Fibroblast of skin of right quadriceps (primary cell): ENCODE results near the gene DERL3.

ENCODE experiments used
- DNase-seq: peaks from one replicate; pipeline ENCODE4 v3.0.0-alpha.2; 2013

Gene DERL3

DNA sequence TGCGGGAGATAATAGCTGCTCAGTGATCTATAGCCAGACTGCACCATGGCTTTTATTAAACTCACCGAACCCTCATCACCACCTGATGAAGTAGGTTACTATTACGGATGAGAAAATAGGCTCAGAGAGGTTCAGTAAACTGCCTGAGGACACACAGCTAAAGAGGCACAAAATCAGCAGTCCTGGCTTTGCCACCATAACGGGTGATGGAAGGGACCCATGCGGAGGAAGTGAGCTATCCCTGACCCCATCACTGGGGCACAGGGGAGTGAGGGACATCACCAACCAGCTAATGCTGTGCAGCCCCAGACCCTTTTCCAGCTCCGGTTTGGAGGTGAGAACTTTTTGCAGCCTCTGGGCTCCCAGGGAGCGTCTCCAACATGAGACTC lies 7.3 kb upstream of the DERL3 start:
- DNase-seq: no peak

GRCh38 chr22:23845265-23846080 lies 6.7 kb upstream of the DERL3 start:
- DNase-seq: no peak

DNA sequence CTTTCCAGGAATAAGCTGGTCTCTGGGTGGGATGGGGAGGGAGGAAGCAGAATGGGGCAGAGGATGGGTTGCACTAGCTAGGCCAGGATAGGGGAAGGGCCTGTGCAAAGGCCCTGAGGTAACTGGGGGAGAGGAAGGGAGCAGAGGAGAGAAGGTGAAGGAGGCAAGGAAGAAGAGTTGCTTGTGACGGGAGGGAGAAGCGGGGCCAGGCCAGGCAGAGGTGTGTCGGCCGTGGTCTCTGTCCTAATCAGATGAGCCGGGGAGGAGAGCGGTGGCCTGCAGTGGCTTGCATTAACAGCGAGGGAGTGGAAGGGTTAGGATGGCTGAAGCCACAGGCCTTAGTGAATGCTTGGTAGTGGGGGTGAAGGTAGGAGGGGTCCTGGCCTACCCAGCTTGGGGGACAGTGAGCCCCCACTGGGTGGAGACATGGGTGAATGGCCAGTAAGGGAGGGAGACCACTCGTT lies 6.0 kb upstream of the DERL3 start:
- DNase-seq: no peak

GRCh38 chr22:23842599-23842998 lies 3.8 kb upstream of the DERL3 start:
- no peak for DNase-seq

DNA sequence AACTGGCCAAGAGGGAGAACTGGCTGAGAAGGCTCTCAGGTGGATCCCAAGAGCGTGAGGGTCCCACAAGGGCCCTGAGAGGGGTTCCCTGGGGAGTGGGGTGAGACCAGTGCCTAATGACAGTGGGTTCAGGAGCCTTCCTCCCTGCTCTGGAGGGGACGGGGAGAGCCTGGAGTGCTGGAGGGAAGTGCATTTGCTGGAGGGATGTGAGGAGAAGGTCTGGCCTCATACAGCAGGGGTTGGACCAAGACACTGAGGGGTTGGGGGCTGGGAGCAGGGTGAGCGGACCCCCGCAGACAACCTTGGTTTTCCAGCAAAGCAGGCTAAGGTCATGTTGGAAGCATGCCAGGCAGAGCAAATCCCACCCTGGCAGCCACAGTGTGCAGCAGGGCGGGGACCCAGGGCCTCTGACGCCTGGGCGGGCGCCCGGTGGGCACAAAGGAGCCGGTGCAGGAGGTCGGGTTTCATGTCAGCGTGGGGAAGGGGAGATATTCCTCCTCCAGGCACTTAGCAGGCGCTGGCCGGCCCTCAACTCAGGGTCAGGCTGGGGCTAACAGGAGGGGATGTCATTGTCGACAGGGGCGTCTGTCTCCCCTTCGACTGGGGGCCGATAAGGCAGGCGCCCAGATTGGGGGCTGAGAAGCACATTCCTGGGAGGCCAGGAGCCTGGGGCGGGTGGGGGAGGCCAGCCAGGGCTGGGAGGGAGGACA lies 3.1 kb upstream of the DERL3 start:
- DNase-seq: no peak

GRCh38 chr22:23841292-23841691 lies 2.5 kb upstream of the DERL3 start:
- no peak for DNase-seq

DNA sequence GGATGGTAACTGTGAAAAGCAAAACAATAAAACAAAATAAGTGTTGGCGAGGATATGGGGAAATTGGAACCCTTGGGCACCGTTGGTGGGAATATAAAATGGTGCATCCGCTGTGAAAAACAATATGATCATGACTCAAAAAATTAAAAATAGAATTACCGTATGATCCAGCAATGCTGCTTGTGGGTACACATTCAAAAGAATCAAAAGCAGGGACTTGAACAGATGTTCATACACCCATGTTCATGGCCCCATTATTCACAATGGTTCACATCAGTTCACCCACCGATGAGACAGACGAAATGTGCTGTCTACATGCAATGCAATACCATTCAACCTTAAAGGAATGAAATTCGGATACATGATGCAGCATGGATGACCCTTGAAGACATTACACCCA lies 1.2 kb upstream of the DERL3 start:
- DNase-seq: no peak

DNA sequence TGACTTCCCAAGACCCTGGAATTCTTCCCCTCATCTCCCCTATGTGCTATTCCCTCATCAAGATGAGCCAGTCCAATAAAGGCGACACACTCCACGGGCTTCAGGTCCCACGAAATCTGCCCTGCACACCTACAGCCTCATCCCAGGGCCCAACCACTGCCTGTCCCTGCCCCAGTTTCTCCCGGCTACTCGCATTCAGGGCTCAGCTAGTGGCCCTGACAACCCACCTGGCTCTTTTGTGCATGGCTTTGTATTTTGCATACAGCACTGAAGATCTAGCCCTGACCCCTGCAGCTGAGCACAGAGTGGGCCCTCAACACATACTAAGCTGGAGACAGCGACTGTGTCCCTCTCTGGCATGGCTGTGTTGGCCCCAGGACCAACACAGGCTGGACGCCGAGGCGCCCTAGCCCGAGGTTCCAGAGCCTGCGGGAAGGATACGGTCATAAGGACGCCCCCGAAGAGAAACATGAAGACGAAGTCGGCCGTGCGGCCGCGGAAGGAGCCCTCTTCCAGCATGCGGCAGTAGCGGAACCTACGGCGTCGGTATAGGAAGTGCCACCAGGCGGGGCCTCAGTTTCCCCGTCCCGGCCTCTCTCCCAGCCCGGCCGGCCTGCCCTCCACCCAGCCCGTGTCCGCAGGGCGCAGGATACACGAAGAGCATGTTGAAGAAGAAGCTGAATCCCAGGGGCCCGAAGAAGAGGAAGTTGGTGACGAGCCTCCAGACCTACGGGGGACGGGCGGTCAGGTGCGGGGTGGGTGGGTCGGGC lies 710 bp downstream of the DERL3 start:
- DNase-seq: no peak

DNA sequence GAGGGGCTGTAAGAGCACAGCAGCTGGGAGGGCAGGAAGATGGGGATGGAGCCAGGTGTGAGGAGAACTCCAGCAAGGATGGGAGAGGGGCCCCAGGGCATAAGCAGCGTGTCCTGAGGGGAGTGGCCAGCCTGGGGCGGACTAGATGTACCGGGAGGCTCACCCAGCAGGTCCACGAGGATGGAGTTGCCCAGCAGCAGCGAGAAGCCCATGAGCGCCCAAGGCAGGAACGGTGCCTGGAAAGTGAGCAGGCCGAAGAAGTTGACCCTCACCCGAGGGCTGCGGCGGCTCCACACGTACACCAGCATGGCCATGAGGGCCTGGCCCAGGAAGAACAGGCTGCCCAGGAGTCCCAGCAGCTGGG lies 1.3 kb downstream of the DERL3 start:
- no peak for DNase-seq

DNA sequence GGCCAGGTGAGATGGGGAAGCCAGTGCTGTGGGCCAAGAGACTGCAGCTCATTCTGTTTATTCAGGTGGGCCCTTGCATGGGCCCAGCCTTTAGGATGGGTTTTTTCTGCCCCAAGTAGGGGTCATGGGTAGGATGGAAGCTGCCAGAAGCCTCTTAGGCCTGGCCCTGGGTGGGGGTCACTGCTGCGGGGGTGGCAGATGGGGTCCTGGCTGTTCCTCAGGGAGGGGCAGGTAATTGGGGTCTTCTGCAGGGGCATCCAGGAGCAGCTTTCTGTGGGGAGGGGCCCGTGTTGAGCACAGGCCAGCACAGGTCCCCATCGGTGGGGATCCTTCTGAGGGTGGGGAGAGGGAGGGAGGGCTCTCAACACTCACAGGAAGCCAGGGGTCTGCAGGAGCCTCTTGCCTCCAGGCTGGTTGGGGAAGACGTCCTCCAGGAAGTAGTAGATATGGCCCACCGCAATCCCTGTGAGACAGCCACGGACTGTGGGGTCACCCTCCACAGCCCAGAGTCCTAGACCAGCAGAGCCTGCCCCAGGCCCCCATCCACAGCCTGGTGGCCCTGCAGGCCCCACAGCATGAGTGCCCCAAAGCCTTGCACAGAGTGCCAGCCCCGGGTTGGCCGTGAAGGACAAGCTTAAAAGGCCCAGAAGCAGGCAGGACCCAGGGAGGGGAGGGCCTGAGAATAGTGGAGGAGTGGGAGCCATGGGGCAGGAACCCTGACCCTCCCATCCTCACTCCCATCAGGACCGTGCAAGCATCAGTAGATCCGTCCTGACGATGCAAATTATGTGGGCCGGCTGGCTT lies 1.9 kb downstream of the DERL3 start:
- no peak for DNase-seq

- DNase-seq: no peak
These were observed 2.5 kb downstream of the DERL3 start for GRCh38 chr22:23836281-23836680.

DNA sequence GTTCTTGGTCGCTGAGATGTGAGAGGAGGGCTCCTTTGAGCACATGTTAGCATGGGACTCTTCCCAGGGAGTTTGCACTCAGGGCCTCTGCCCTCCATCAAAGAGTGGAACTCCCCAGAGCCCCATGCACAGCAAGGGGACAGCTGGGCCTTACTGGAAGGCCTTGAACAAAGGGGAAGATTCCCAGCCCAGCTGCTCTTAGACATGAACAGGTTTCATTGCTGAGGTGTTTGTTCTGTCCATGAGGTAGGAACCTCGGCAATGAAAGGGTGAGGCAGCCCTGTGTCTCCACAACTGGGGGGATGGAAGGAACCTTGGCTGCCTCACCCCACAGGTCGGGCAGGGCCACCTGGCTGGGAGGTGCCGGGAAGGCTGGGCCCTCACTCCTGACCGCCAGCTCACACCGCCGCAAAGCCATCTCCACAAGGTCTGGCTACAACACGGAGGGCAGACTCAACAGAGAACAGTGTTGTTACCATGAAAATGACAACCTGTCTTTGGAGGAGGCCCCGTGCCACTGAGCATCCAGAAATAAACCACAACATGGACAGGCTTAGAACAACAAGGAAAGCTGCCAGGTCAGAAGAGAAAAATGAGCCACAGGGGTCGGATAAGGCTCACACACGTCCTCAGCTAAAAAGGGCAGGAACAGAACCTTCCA lies 3.2 kb downstream of the DERL3 start:
- no peak for DNase-seq

- DNase-seq: no peak
These were observed 3.9 kb downstream of the DERL3 start for GRCh38 chr22:23834793-23835483.

DNA sequence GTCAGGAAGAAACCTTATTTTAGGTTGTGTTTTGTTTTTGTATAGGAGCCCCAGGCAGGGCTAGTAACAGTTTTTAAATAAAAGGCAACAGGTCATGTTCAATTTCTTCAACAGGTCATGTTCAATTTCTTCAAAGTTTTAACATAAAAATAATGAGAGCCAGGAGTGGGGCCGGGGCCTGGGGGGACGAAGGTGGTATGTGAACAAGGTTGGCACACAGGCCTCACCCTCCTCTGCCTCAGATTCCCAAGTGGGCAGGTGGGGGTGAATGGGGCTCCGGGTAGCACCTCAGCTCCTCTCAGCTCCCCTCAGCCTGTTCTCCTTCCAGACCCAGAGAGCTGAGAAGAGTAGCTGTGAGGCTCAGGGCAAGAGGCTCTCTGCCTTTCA lies 4.4 kb downstream of the DERL3 start:
- DNase-seq: no peak

DNA sequence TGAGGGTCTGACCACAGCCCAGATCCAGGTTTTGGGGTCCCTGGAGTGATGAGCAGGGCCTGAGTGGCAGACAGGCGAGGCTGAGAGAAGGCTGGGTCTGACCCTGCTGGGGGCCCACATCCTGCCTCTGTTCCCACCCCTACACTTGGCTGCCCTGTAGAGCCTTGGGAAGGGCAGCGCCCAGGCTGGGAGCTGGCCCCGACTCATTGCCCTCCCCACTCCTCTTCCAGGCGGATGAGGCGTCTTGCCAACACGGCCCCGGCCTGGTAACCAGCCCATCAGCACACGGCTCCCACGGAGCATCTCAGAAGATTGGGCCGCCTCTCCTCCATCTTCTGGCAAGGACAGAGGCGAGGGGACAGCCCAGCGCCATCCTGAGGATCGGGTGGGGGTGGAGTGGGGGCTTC lies 4.9 kb downstream of the DERL3 start:
- no peak for DNase-seq

DNA sequence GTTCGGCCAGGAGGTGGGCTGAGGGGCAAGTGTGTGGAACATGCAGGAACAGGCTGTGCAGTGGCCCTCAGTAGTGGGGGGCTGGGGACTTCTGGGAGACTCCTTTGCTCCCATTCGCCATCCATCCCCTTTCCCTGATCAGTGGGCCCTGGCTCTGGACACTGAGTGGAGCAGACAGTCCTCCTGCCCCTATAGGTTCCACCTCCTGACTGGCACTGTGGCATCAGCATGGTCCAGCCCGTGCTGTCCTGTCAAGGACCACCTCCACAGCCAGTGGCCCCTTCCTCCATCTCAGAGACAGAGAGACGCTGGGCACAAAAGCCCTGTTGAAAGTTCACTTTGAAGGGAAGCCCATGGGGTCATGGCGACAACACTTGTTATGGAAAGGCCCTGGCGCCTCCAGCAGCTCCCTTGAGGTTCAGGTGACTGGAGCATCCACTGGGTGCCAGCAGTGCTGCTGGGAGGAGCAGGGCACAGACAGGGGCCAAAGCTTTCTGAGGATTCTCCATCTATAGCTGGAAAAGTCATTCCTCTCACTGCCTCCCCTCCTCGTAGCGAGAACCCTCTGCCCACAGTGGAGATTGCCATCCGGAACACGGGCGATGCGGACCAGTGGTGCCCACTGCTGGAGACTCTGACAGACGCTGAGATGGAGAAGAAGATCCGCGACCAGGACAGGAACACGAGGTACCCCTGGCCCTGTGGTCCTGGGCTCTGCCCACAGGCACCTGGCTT lies 5.6 kb downstream of the DERL3 start:
- no peak for DNase-seq

- DNase-seq: no peak
These were observed 6.4 kb downstream of the DERL3 start for GRCh38 chr22:23832226-23833016.

DNA sequence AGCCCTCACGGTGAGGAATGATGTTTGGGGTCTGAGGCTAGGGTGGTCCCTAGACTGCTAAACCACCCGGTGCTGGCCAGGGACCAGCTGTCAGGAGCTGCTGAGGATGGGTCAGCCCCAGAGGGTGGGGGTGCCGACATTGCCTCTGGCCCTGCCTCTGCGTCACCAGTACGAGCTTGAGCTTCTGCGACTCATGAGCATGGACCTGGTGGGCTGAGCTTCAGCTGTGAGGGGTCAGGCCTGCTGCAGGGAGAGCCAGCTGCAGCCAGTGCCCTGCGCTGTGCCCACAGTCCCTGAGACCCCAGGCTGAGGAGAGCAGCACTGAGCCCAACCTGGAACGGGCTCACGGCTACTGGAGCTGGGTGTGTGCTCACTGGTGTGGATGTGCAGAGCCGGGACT lies 7.0 kb downstream of the DERL3 start:
- no peak for DNase-seq

- DNase-seq: no peak
These were observed 7.5 kb downstream of the DERL3 start for GRCh38 chr22:23831261-23831660.

GRCh38 chr22:23829845-23830372 lies 8.9 kb downstream of the DERL3 start:
- peak; percentile 94 for DNase-seq
